H1 (cell line): ENCODE data around the gene ASTN1. TPM values are rescaled to one million over a fixed set of nuclear protein-coding genes. Genes with fewer than 3 reads are reported as not detected.

ENCODE experiments used
- BRCA1 ChIP-seq: IDR thresholded peaks from 2 replicates; pipeline ENCODE4 v1.6.1; 2012; ENCODE audit warnings: low read depth, low read length, improper control_type of control experiment
- CHD2 ChIP-seq: IDR thresholded peaks from 2 replicates; pipeline ENCODE4 v1.6.1; 2012; ENCODE audit warnings: low read length, improper control_type of control experiment
- JUN ChIP-seq: IDR thresholded peaks from 2 replicates; pipeline ENCODE4 v1.6.1; 2011; ENCODE audit warnings: low read depth, mild to moderate bottlenecking, improper control_type of control experiment, low read length
- POLR2AphosphoS5 ChIP-seq: IDR thresholded peaks from 2 replicates; pipeline ENCODE4 v1.6.1; 2011; ENCODE audit warnings: low read depth, low read length
- SRF ChIP-seq: IDR thresholded peaks from 2 replicates; pipeline ENCODE4 v1.6.1; 2011; ENCODE audit warnings: mild to moderate bottlenecking, low read depth, low read length, moderate library complexity
- TCF12 ChIP-seq: IDR thresholded peaks from 2 replicates; pipeline ENCODE4 v1.6.1; 2011; ENCODE audit warnings: low read depth, mild to moderate bottlenecking, low read length
- ZNF274 ChIP-seq: IDR thresholded peaks from 2 replicates; pipeline ENCODE4 v1.7.0; 2012; ENCODE audit warnings: low read length, borderline replicate concordance; ENCODE audit errors: extremely low read depth
- polyA plus RNA-seq, 7 experiments: library from polyadenylated mRNA; depleted of rRNA in 3 of 7; stranded (reverse) in 5 of 7; unstranded in 2 of 7; fragments of >200 nt in 5 of 7; fragments of 200-250 nt in 2 of 7; gene quantifications; 1 replicate in 5 of 7; 2 replicates in 1 of 7; 4 replicates in 1 of 7; pipeline versions ENCODE4 v1.2.1 to v1.2.3, GENCODE V29; 2011 to 2013; ENCODE audit warnings: missing spikeins in 2 of 7, mixed read lengths in 2 of 7
- total RNA-seq: library from RNA; stranded (reverse); fragmentation: NEBNext Ultra II Directional; extraction: Animal tissue kit (Norgen Biotek cat#: 25700); gene quantifications from 2 replicates; pipeline ENCODE4 v1.2.1, GENCODE V29; 2021
- TF ChIP-seq, protein P1 (sequence below): fragments of 300-600 bp; sonication (generic); IDR thresholded peaks from 2 replicates; pipeline ENCODE4 v1.7.1; 2012; ENCODE audit warnings: low read length, moderate library complexity, mild to moderate bottlenecking, inconsistent platforms; ENCODE audit not compliant: insufficient replicate concordance

ASTN1 gene
- total and polyA plus RNA-seq, 2 of the 8 experiments (the other 6 are each of a cell fraction or from before 2014, with no cell fraction given) = 2.9 to 4.1 TPM

DNA sequence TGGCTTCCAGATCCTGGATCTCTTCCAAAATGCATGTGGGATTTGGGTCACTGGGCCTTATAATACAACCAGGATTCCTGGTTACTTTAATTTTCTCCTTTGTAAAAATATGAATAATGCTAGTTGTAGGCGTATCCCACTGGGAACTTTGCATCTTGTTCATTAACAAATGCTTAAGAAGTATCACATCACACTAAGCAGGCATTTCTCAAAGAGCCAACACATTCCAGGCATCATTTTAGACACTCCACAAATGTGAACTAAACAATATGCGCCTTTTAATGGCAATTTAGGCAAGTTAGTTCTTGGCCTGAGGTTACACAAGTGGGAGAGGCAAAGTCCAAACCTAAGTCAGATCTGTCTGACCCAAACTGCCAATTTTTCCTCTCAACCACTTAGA, 22.1 kb upstream of the ASTN1 start (continued):
- TF ChIP-seq, protein P1, sequence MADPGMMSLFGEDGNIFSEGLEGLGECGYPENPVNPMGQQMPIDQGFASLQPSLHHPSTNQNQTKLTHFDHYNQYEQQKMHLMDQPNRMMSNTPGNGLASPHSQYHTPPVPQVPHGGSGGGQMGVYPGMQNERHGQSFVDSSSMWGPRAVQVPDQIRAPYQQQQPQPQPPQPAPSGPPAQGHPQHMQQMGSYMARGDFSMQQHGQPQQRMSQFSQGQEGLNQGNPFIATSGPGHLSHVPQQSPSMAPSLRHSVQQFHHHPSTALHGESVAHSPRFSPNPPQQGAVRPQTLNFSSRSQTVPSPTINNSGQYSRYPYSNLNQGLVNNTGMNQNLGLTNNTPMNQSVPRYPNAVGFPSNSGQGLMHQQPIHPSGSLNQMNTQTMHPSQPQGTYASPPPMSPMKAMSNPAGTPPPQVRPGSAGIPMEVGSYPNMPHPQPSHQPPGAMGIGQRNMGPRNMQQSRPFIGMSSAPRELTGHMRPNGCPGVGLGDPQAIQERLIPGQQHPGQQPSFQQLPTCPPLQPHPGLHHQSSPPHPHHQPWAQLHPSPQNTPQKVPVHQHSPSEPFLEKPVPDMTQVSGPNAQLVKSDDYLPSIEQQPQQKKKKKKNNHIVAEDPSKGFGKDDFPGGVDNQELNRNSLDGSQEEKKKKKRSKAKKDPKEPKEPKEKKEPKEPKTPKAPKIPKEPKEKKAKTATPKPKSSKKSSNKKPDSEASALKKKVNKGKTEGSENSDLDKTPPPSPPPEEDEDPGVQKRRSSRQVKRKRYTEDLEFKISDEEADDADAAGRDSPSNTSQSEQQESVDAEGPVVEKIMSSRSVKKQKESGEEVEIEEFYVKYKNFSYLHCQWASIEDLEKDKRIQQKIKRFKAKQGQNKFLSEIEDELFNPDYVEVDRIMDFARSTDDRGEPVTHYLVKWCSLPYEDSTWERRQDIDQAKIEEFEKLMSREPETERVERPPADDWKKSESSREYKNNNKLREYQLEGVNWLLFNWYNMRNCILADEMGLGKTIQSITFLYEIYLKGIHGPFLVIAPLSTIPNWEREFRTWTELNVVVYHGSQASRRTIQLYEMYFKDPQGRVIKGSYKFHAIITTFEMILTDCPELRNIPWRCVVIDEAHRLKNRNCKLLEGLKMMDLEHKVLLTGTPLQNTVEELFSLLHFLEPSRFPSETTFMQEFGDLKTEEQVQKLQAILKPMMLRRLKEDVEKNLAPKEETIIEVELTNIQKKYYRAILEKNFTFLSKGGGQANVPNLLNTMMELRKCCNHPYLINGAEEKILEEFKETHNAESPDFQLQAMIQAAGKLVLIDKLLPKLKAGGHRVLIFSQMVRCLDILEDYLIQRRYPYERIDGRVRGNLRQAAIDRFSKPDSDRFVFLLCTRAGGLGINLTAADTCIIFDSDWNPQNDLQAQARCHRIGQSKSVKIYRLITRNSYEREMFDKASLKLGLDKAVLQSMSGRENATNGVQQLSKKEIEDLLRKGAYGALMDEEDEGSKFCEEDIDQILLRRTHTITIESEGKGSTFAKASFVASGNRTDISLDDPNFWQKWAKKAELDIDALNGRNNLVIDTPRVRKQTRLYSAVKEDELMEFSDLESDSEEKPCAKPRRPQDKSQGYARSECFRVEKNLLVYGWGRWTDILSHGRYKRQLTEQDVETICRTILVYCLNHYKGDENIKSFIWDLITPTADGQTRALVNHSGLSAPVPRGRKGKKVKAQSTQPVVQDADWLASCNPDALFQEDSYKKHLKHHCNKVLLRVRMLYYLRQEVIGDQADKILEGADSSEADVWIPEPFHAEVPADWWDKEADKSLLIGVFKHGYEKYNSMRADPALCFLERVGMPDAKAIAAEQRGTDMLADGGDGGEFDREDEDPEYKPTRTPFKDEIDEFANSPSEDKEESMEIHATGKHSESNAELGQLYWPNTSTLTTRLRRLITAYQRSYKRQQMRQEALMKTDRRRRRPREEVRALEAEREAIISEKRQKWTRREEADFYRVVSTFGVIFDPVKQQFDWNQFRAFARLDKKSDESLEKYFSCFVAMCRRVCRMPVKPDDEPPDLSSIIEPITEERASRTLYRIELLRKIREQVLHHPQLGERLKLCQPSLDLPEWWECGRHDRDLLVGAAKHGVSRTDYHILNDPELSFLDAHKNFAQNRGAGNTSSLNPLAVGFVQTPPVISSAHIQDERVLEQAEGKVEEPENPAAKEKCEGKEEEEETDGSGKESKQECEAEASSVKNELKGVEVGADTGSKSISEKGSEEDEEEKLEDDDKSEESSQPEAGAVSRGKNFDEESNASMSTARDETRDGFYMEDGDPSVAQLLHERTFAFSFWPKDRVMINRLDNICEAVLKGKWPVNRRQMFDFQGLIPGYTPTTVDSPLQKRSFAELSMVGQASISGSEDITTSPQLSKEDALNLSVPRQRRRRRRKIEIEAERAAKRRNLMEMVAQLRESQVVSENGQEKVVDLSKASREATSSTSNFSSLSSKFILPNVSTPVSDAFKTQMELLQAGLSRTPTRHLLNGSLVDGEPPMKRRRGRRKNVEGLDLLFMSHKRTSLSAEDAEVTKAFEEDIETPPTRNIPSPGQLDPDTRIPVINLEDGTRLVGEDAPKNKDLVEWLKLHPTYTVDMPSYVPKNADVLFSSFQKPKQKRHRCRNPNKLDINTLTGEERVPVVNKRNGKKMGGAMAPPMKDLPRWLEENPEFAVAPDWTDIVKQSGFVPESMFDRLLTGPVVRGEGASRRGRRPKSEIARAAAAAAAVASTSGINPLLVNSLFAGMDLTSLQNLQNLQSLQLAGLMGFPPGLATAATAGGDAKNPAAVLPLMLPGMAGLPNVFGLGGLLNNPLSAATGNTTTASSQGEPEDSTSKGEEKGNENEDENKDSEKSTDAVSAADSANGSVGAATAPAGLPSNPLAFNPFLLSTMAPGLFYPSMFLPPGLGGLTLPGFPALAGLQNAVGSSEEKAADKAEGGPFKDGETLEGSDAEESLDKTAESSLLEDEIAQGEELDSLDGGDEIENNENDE = no peak
- TF ChIP-seq BRCA1 = no peak
- no peak for TF ChIP-seq TCF12
- no peak for TF ChIP-seq POLR2AphosphoS5
- TF ChIP-seq SRF = no peak
- TF ChIP-seq ZNF274 = no peak
- no peak for TF ChIP-seq JUN
- no peak for TF ChIP-seq CHD2
